Measurements from ENCODE around the gene OSBP2.

DNA sequence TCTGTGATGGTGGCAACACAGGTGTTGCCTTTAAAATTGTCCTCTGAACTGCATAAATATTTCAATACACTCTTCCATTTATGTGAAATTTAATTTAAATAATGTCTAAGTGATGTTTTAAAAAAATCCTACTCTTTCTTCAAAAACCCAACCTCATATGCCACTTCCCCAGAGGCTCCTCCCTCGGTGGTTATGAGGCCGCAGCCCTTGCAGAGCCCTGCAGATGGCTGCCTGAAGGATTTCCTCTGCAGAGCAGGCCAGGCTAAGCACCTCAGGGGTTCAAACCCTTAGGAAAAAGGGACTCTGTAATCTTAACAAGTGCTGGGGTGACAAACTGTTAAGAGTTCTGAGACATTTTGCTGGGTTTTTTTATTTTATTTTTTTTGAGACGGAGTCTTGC is 248.7 kb downstream of the OSBP2 start:
- TF ChIP-seq, protein P1, sequence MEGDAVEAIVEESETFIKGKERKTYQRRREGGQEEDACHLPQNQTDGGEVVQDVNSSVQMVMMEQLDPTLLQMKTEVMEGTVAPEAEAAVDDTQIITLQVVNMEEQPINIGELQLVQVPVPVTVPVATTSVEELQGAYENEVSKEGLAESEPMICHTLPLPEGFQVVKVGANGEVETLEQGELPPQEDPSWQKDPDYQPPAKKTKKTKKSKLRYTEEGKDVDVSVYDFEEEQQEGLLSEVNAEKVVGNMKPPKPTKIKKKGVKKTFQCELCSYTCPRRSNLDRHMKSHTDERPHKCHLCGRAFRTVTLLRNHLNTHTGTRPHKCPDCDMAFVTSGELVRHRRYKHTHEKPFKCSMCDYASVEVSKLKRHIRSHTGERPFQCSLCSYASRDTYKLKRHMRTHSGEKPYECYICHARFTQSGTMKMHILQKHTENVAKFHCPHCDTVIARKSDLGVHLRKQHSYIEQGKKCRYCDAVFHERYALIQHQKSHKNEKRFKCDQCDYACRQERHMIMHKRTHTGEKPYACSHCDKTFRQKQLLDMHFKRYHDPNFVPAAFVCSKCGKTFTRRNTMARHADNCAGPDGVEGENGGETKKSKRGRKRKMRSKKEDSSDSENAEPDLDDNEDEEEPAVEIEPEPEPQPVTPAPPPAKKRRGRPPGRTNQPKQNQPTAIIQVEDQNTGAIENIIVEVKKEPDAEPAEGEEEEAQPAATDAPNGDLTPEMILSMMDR (IDR thresholded peaks at IDR 0.05; ENCODE audit: low read depth, low read length, poor library complexity, severe bottlenecking): no peak
- TF ChIP-seq EZH2phosphoT487 (IDR thresholded peaks at IDR 0.05; ENCODE audit: borderline replicate concordance, low read length): no peak
